GM12878 (cell line): ENCODE data around the gene GALNT17. TPM values are rescaled to one million over a fixed set of nuclear protein-coding genes. Genes with fewer than 3 reads are reported as not detected.

Experiments
- ATAC-seq: fragments of 200-7000 bp; cut with Tn5 transposase; 3 replicates; pipeline ENCODE4 v1.9.1; 2020; ENCODE audit warnings: mild to moderate bottlenecking, moderate library complexity
- BruUV-seq: library from RNA; stranded (reverse); fragments of 400-500 nt; replicated peaks from 2 replicates; lab custom pipeline; 2021; lab: Mats Ljungman, UMichigan
- CTCF ChIA-PET: fragments of 300-600 bp; sonication (Branson Sonifier 250); formaldehyde crosslinking; extraction: SDS; loops from one replicate; lab custom pipeline; 2021; ENCODE audit warnings: inconsistent platforms; lab: Yijun Ruan, JAX
- POLR2A ChIA-PET: fragments of 350-600 bp; formaldehyde crosslinking; extraction: SDS; loops from one replicate; lab custom pipeline; 2021; ENCODE audit warnings: inconsistent platforms; lab: Charles Lee
- RAD21 ChIA-PET: fragments of 300-600 bp; sonication (Branson Sonifier 250); formaldehyde crosslinking; loops from one replicate; lab custom pipeline; 2023; ENCODE audit warnings: antibody characterized with exemption; ENCODE audit not compliant: unreplicated experiment; lab: Charles Lee
- SMC1A ChIA-PET: fragments of 300-600 bp; sonication (Branson Sonifier 250); formaldehyde crosslinking; loops from one replicate; lab custom pipeline; 2023; ENCODE audit not compliant: unreplicated experiment, uncharacterized antibody; lab: Charles Lee
- DNase-seq: peaks from one replicate; pipeline ENCODE4 v3.0.0-alpha.2; 2011; ENCODE audit warnings: low read depth, low spot score
- FAIRE-seq: peaks from 3 replicates; lab custom pipeline; 2011; peaks lifted over from hg19 to GRCh38; lab: Jason Lieb, UNC
- H2AFZ ChIP-seq: 2 replicates; pipeline ENCODE4 v1.6.0; 2011; ENCODE audit warnings: low read depth, low read length, control low read depth; ENCODE audit not compliant: control insufficient read depth
- H3K27ac ChIP-seq: 2 replicates; pipeline ENCODE4 v1.5.1; 2011; ENCODE audit warnings: control low read depth; ENCODE audit not compliant: control insufficient read depth, insufficient read depth
- H3K27me3 ChIP-seq, 2 experiments: replicated peaks in 1 of 2; 2 replicates each; pipeline versions ENCODE4 v1.6.0 to v1.6.1; 2011; ENCODE audit warnings: low read length in 1 of 2; ENCODE audit not compliant: control insufficient read depth in 2 of 2, insufficient read depth in 2 of 2
- H3K36me3 ChIP-seq, 2 experiments: 2 replicates each; pipeline ENCODE4 v1.5.1; 2011; ENCODE audit warnings: low read length in 1 of 2; ENCODE audit not compliant: control insufficient read depth in 2 of 2, insufficient read depth in 2 of 2
- H3K4me1 ChIP-seq: 2 replicates; pipeline ENCODE4 v1.6.1; 2011; ENCODE audit warnings: mild to moderate bottlenecking, low read length, moderate library complexity, mixed read lengths; ENCODE audit not compliant: control insufficient read depth, insufficient read depth
- H3K4me2 ChIP-seq: 2 replicates; pipeline ENCODE4 v1.6.0; 2011; ENCODE audit warnings: control low read depth; ENCODE audit not compliant: control insufficient read depth, insufficient read depth
- H3K4me3 ChIP-seq: fragments of 200-600 bp; sonication (generic); 2 replicates; pipeline ENCODE4 v1.5.1; 2016
- H3K79me2 ChIP-seq: 2 replicates; pipeline ENCODE4 v1.6.0; 2011; ENCODE audit warnings: low read length; ENCODE audit not compliant: control insufficient read depth, insufficient read depth
- H3K9ac ChIP-seq: 2 replicates; pipeline ENCODE4 v1.8.0; 2011; ENCODE audit warnings: low read length, control low read depth, mixed read lengths; ENCODE audit not compliant: control insufficient read depth, insufficient read depth
- H3K9me3 ChIP-seq: replicated peaks from 3 replicates; pipeline ENCODE4 v1.5.1; 2011; ENCODE audit warnings: mild to moderate bottlenecking, low read length; ENCODE audit not compliant: control insufficient read depth, insufficient read depth
- H4K20me1 ChIP-seq: 2 replicates; pipeline ENCODE4 v1.6.0; 2011; ENCODE audit not compliant: control insufficient read depth, insufficient read depth
- BACH1 ChIP-seq: fragments of 450-650 bp; IDR thresholded peaks from 2 replicates; pipeline ENCODE4 v1.6.1; 2017; ENCODE audit warnings: mild to moderate bottlenecking, borderline replicate concordance
- ETV6 ChIP-seq, 2 experiments: fragments of 450-650 bp in 1 of 2; IDR thresholded peaks in 1 of 2; conservative IDR thresholded peaks in 1 of 2; 2 replicates each; pipeline ENCODE4 v1.6.1; 2014; ENCODE audit warnings: antibody characterized with exemption in 1 of 2, borderline replicate concordance in 1 of 2, low read depth in 1 of 2, mild to moderate bottlenecking in 1 of 2, moderate library complexity in 1 of 2
- LARP7 ChIP-seq: fragments of 450-650 bp; IDR thresholded peaks from 2 replicates; pipeline ENCODE4 v1.6.1; 2017; ENCODE audit warnings: mild to moderate bottlenecking
- NFYA ChIP-seq: IDR thresholded peaks from 2 replicates; pipeline ENCODE4 v1.6.1; 2011; ENCODE audit warnings: low read depth, mild to moderate bottlenecking, low read length, improper control_type of control experiment, borderline replicate concordance
- NR2C2 ChIP-seq: IDR thresholded peaks from 2 replicates; pipeline ENCODE4 v1.6.1; 2011; ENCODE audit warnings: borderline replicate concordance, low read depth; ENCODE audit not compliant: control insufficient read depth, insufficient read length
- NRF1 ChIP-seq: conservative IDR thresholded peaks from 2 replicates; pipeline ENCODE4 v1.6.1; 2011; ENCODE audit warnings: mild to moderate bottlenecking, low read depth, low read length, improper control_type of control experiment
- RELB ChIP-seq: fragments of 450-650 bp; IDR thresholded peaks from 2 replicates; pipeline ENCODE4 v1.6.1; 2017; ENCODE audit warnings: low read depth, mild to moderate bottlenecking, moderate library complexity
- RUNX3 ChIP-seq: IDR thresholded peaks from 2 replicates; pipeline ENCODE4 v1.6.1; 2012; ENCODE audit warnings: low read length, inconsistent platforms
- SUPT20H ChIP-seq: IDR thresholded peaks from 2 replicates; pipeline ENCODE4 v1.6.1; 2011; ENCODE audit warnings: low read depth, mild to moderate bottlenecking, low read length, moderate library complexity, borderline replicate concordance; ENCODE audit not compliant: control insufficient read depth
- TCF7 ChIP-seq: IDR thresholded peaks from 2 replicates; pipeline ENCODE4 v1.6.1; 2014; ENCODE audit warnings: antibody characterized with exemption, borderline replicate concordance
- ZNF207 ChIP-seq: fragments of 450-650 bp; IDR thresholded peaks from 2 replicates; pipeline ENCODE4 v1.6.1; 2014; ENCODE audit warnings: antibody characterized with exemption, mild to moderate bottlenecking, borderline replicate concordance
- WGBS: methylation state at CpG from one replicate; pipeline ENCODE4 v1.1.6; 2016; ENCODE audit warnings: low lambda C conversion rate; ENCODE audit not compliant: insufficient replicate concordance, insufficient coverage; ENCODE audit errors: missing lambda C conversion rate; 5-methylcytosine and 5-hydroxymethylcytosine counted together
- in situ Hi-C: fragments of 300-500 bp; cut with MboI; formaldehyde crosslinking; loops from 9 replicates; pipeline ENCODE4 v1.14.3; 2018; ENCODE audit warnings: mixed read lengths
- intact Hi-C: fragments of 100-400 bp; cut with micrococcal nuclease; formaldehyde crosslinking; loops from one replicate; pipeline ENCODE4 v1.14.2; 2022; ENCODE audit not compliant: unreplicated experiment
- polyA plus RNA-seq, 11 experiments: library from polyadenylated mRNA; depleted of rRNA in 4 of 11; unstranded in 6 of 11; stranded (reverse) in 5 of 11; fragments of >200 nt; fragmentation: Nextera tagmentation in 4 of 11; fragmentation: Illumina TruSeq in 1 of 11; extraction: Ambion mirVana in 4 of 11; extraction: Trizol in 1 of 11; gene quantifications; 1 replicate in 1 of 11; 2 replicates in 10 of 11; pipeline versions ENCODE4 v1.2.1 to v1.2.3, GENCODE V29; 2011 to 2016; ENCODE audit warnings: inconsistent platforms in 2 of 11, missing spikeins in 2 of 11, low read depth in 1 of 11
- total RNA-seq, 4 experiments: library from RNA; depleted of rRNA in 3 of 4; stranded (reverse); fragments of >200 nt in 3 of 4; fragmentation: Illumina TruSeq in 1 of 4; extraction: Trizol in 1 of 4; gene quantifications; 2 replicates each; pipeline versions ENCODE4 v1.2.1 to v1.2.3, GENCODE V29; 2013 to 2021

GALNT17 gene
- total and polyA plus RNA-seq, 10 of the 15 experiments (the other 5 are each of a cell fraction or from before 2014, with no cell fraction given): 0.12 to 0.15 TPM; not detected in 8

DNA sequence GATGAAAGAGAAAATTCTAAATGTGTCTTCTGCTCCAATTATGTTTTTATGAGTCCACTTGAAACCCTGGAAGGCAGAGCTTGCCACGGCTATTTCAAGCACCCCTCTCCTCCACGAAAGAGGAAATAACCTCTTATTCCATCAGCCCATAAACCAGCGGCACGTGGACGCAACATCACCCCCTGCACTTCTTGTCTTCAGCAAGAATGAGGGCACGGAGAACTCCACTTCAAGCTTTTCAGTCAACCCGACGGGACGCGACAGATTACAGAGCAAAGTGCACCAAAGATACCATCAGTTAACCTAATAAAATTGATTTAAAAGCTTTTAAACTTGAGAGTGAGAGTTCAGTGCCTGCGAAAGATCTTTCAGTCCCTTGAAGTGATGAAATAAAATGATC, 406.3 kb downstream of the GALNT17 start:
- in situ Hi-C loops: no loop called here
- DNase-seq: no peak
- Histone ChIP-seq H3K36me3 (no peaks in the 10 kb centered on the region), H3K9me3 (no peaks in the 10 kb centered on the region; the same call in 2 of the 3 replicates), H3K9ac (no peak overlapping the region), H3K27me3 (no peaks in the 10 kb centered on the region), H3K4me2 (no peak overlapping the region), H3K4me3 (no peak overlapping the region), H3K79me2 (no peaks in the 10 kb centered on the region), H4K20me1 (no peaks in the 10 kb centered on the region), H2AFZ (no peak overlapping the region), H3K4me1 (no peaks in the 10 kb centered on the region), H3K27ac (no peak overlapping the region)
- ATAC-seq: no peak
- ChIA-PET RAD21 (no interaction called here), POLR2A (no interaction called here), CTCF (interaction anchor here (0.6 kb wide), 1 partner anchor 128 kb away, joined by 3 read pairs; no protein-coding TSS in a partner anchor), SMC1A (no interaction called here)
- WGBS: 18% methylated on average over 11 of the region's 11 CpGs
- intact Hi-C loops: no loop called here
- BruUV-seq: no TSS peak
- no peak for FAIRE-seq
- TF ChIP-seq TCF7: no peak
- no peak for TF ChIP-seq ETV6 (conservative IDR thresholded peaks at IDR 0.05 in 1 of 2, IDR thresholded peaks at IDR 0.05 in 1 of 2; ENCODE audit: borderline replicate concordance in 1 of 2, low read depth in 1 of 2)
- no peak for TF ChIP-seq SUPT20H

- FAIRE-seq: no peak
- no peak for TF ChIP-seq ZNF207
- TF ChIP-seq NRF1: no peak
- TF ChIP-seq TCF7: no peak
- TF ChIP-seq BACH1: no peak
- no peak for TF ChIP-seq RELB
- no peak for TF ChIP-seq LARP7
- no peak for TF ChIP-seq RUNX3
- TF ChIP-seq NR2C2: no peak
- no peak for TF ChIP-seq NFYA
- H3K27ac ChIP-seq: no peak overlapping the region
- H3K9me3 ChIP-seq: no peaks in the 10 kb centered on the region
- H3K4me1 ChIP-seq: no peaks in the 10 kb centered on the region
- DNase-seq: no peak
- ChIA-PET RAD21 (no interaction called here), SMC1A (no interaction called here), POLR2A (no interaction called here), CTCF (no interaction called here)
- H3K9ac ChIP-seq: no peak overlapping the region
- H2AFZ ChIP-seq: no peak overlapping the region
- no peaks in the 10 kb centered on the region for H4K20me1 ChIP-seq
- no peaks in the 10 kb centered on the region for H3K27me3 ChIP-seq
- ATAC-seq: no peak
- H3K4me2 ChIP-seq: no peak overlapping the region
- H3K79me2 ChIP-seq: no peaks in the 10 kb centered on the region
- in situ Hi-C loops (no loop called here), intact Hi-C loops (no loop called here)
- no peaks in the 10 kb centered on the region for H3K36me3 ChIP-seq
- WGBS: 42% methylated on average over 2 of the region's 4 CpGs
- H3K4me3 ChIP-seq: no peak overlapping the region
- BruUV-seq: no TSS peak
These were observed 407.7 kb downstream of the GALNT17 start for GRCh38 chr7:71539615-71540014.
